ENCODE measurements around the gene ERMN.
"Not testable (repeated sequence)": the region's sequence is repeated elsewhere in the genome, so short reads cannot be mapped to it uniquely, and the experiment has no call there.

ERMN gene

GRCh38 chr2:157292853-157293252 lies 32.8 kb downstream of the ERMN start:
- DNase-seq (ENCODE audit: low read depth), result no peak

- DNase-seq (ENCODE audit: low read depth), result no peak
These were observed 34.6 kb downstream of the ERMN start for GRCh38 chr2:157291018-157291417.

DNA sequence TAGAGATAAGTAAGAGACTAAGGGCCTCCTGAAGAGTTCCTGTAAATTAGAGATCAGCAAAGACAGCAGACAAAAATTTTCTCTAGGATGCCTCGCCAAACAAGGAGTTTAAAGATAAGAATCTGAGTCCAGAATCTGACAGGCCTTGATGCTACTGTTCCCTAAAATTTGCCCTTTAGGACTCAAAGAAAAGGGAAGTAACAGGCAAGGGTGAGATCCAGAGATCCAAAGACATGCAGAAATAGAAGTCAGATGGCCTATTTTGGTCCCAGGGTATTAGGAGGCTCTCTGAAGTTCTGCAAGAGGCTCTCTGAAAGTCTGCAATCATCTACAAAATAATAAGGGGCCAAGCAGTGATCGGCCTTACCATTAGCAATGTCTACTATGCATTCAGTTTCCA lies 35.1 kb downstream of the ERMN start:
- DNase-seq (ENCODE audit: low read depth), result no peak

DNA sequence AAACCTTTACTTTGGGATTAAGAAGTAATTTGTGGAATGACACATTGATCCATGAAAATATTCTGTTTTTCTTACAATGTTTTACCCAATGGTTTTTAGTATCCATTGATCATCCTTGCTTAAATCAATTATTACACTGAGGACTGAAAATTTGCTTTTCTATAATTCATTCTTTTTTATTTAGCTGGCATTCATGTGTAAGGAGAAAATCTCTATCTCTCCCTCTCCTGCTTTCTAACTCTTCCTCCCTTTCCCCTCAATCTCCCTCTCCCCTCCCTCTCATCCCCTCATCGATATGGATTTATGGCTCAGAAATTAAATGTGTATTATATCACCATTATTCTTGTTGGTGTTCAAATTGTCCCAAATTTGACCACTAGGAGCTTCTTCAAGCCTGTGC lies 38.5 kb downstream of the ERMN start:
- no peak for DNase-seq (ENCODE audit: low read depth)

- DNase-seq (ENCODE audit: low read depth), result no peak
These were observed 42.2 kb downstream of the ERMN start for GRCh38 chr2:157283468-157283867.

DNA sequence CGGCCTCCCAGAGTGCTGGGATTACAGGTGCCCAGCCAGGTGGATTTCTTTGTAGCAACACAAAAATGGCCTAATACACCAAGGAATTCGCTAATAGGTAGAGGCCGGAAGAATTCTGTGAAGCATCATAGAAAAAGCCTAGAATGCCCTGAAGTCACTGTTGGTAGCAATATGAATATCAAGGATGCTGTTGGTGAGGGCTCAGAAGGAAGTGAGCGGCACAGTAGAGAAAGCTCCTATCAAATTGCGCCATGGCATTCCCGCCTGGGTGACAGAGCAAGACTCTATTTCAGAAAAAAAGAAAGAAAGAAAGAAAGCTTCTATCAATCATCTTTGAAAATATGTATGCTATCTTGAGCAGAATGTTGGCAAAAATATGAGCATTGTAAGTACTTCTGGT lies 44.3 kb downstream of the ERMN start:
- DNase-seq (ENCODE audit: low read depth), result no peak

- DNase-seq (ENCODE audit: low read depth), result not testable (repeated sequence)
These were observed 46.3 kb downstream of the ERMN start for GRCh38 chr2:157279311-157279710.

DNA sequence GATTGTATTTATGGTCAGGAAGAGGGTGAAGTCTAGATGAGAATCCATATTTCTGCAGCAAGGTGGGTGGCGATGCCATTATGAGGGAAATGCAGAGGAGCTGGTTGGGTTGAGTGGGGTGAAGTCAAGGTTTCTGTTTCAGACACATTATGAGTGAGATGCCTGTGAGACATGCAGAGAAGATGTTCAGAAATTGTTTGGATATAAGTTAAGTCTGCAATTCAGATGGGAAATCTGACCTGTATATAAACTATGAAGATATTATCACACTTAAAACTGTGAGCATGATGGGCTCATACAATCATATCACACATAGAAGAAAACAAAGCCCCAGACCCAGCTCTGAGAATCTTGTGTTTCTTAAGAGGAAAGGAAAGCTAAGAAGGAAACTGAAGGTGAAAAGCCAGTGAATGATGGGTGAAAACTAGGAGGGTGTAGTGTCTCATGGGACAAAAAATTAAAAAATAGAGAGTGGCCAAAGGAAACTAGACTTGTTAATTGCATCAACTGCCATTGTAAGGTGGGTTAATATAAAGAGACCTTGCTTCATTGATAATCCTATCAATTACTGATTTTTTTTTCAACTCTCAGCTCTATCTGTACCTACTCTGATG lies 53.9 kb downstream of the ERMN start:
- DNase-seq (ENCODE audit: low read depth), result no peak

DNA sequence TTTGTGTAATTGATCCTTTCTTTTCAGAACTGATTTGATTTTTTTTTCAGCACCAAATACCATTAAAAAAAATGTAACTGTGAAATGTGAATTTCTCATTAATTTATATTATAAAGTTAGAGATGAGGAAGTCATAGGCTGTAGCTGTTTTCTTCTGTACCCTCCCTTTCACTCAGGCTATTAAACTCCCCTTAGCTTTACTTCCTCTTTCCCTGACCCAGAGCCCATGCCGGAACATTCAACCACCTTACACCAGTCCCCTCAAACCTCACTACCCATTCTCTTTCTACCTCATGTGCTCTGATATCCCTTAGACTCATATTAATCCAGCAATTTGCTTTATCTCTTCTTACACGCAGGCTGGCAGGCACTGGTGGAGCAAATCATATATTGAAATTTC lies 55.7 kb downstream of the ERMN start:
- no peak for DNase-seq (ENCODE audit: low read depth)

DNA sequence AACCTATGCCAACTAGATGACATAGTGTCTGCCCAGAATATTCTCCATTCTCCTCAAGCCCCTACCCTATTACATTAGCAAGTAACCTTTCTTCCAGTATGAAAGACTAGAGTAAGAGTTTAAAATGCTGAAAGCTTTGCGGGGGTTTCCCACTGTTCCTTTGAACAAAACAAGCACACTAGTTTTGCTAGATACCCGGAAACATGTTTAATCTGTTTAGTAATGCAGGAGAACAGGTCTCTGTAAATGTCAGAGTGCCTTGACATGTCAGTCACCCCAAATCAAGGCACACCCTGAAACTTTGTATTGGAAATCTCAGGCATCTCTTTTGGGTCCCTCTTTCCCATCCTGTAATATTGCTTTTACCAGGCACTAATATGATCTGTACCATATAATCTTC lies 56.6 kb downstream of the ERMN start:
- DNase-seq (ENCODE audit: low read depth), result no peak

Measured in stimulated activated CD8-positive, alpha-beta memory T cell treated with anti-CD3 and anti-CD28 coated beads, Interleukin-7, amount 100 ng/mL, for 24 hours (primary cell).